Neural cell (in vitro differentiated cells): Measurements from ENCODE around the gene SMARCAD1. TPM values are rescaled to one million over a fixed set of nuclear protein-coding genes. Genes with fewer than 3 reads are reported as not detected.

Experiments
- H2AFZ ChIP-seq: fragments of 200-600, 300-800 bp; sonication (generic), shearing (Covaris generic); 2 replicates; pipeline ENCODE4 v1.6.0; 2014; ENCODE audit warnings: low read depth, mild to moderate bottlenecking, antibody characterized with exemption, low read length, moderate library complexity
- H3F3A ChIP-seq: fragments of 200-600 bp; shearing (Covaris generic); 2 replicates; pipeline ENCODE4 v1.6.1; 2016; ENCODE audit warnings: mild to moderate bottlenecking, moderate library complexity, mixed read lengths, antibody characterized with exemption, low read length; ENCODE audit not compliant: insufficient read depth, poor library complexity, severe bottlenecking
- H3K27ac ChIP-seq: fragments of 200-600, 300-800 bp; sonication (generic), shearing (Covaris generic); 2 replicates; pipeline ENCODE4 v1.5.1; 2014; ENCODE audit warnings: mild to moderate bottlenecking, low read length, moderate library complexity
- H3K27me3 ChIP-seq: fragments of 300-800, 200-600 bp; sonication (generic), shearing (Covaris generic); 2 replicates; pipeline ENCODE4 v1.6.0; 2014; ENCODE audit warnings: mild to moderate bottlenecking, low read depth, low read length, moderate library complexity; ENCODE audit not compliant: insufficient read depth
- H3K36me3 ChIP-seq: fragments of 300-800, 200-600 bp; sonication (generic), shearing (Covaris generic); 2 replicates; pipeline ENCODE4 v1.5.1; 2014; ENCODE audit warnings: mild to moderate bottlenecking, antibody characterized with exemption, low read length, moderate library complexity; ENCODE audit not compliant: insufficient read depth
- H3K4me2 ChIP-seq: fragments of 300-800, 200-600 bp; sonication (generic), shearing (Covaris generic); 2 replicates; pipeline ENCODE4 v1.6.0; 2014; ENCODE audit warnings: mild to moderate bottlenecking, low read length
- H3K4me3 ChIP-seq: fragments of 300-800, 200-600 bp; sonication (generic), shearing (Covaris generic); 2 replicates; pipeline ENCODE4 v1.5.1; 2014; ENCODE audit warnings: mild to moderate bottlenecking, low read length, moderate library complexity
- H3K79me2 ChIP-seq: fragments of 200-600 bp; shearing (Covaris generic); replicated peaks from 2 replicates; pipeline ENCODE4 v1.6.0; 2014; ENCODE audit warnings: mild to moderate bottlenecking, low read length, moderate library complexity; ENCODE audit not compliant: insufficient read depth
- H3K9ac ChIP-seq: fragments of 300-800, 200-600 bp; sonication (generic), shearing (Covaris generic); 2 replicates; pipeline ENCODE4 v1.6.1; 2016; ENCODE audit warnings: mild to moderate bottlenecking, low read length, mixed read lengths
- H3K9me2 ChIP-seq: fragments of 200-600 bp; shearing (Covaris generic); 2 replicates; pipeline ENCODE4 v1.6.1; 2016; ENCODE audit warnings: mild to moderate bottlenecking, low read length, mixed read lengths; ENCODE audit not compliant: insufficient read depth
- H3K9me3 ChIP-seq: fragments of 200-600, 300-800 bp; sonication (generic), shearing (Covaris generic); 2 replicates; pipeline ENCODE4 v1.6.1; 2016; ENCODE audit warnings: mild to moderate bottlenecking, mixed run types, low read length, moderate library complexity, mixed read lengths
- H4K20me1 ChIP-seq: fragments of 200-600 bp; shearing (Covaris generic); 2 replicates; pipeline ENCODE4 v1.6.1; 2016; ENCODE audit warnings: mild to moderate bottlenecking, mixed run types; ENCODE audit not compliant: insufficient read depth
- CTCF ChIP-seq: fragments of 450-650 bp; IDR thresholded peaks from 2 replicates; pipeline ENCODE4 v1.5.1; 2014; ENCODE audit warnings: antibody characterized with exemption, mild to moderate bottlenecking, moderate library complexity; ENCODE audit not compliant: poor library complexity, severe bottlenecking
- EP300 ChIP-seq: fragments of 450-650 bp; conservative IDR thresholded peaks from 2 replicates; pipeline ENCODE4 v1.6.1; 2014; ENCODE audit warnings: antibody characterized with exemption, mild to moderate bottlenecking, moderate library complexity; ENCODE audit not compliant: poor library complexity, severe bottlenecking
- EZH2 ChIP-seq: fragments of 200-600, 300-800 bp; shearing (Covaris generic), sonication (generic); IDR thresholded peaks from 2 replicates; pipeline ENCODE4 v1.6.1; 2014; ENCODE audit warnings: antibody characterized with exemption, low read length, borderline replicate concordance, mild to moderate bottlenecking; ENCODE audit not compliant: insufficient read depth, poor library complexity, severe bottlenecking
- MXI1 ChIP-seq: fragments of 450-650 bp; conservative IDR thresholded peaks from 2 replicates; pipeline ENCODE4 v1.6.1; 2014; ENCODE audit warnings: antibody characterized with exemption, mild to moderate bottlenecking; ENCODE audit not compliant: poor library complexity, severe bottlenecking
- POLR2AphosphoS5 ChIP-seq: IDR thresholded peaks from 2 replicates; pipeline ENCODE4 v1.6.1; 2012
- RAD21 ChIP-seq: fragments of 450-650 bp; conservative IDR thresholded peaks from 2 replicates; pipeline ENCODE4 v1.6.1; 2014; ENCODE audit warnings: antibody characterized with exemption, mild to moderate bottlenecking, moderate library complexity
- REST ChIP-seq: IDR thresholded peaks from 2 replicates; pipeline ENCODE4 v1.6.1; 2012; ENCODE audit warnings: borderline replicate concordance
- SMC3 ChIP-seq: fragments of 450-650 bp; conservative IDR thresholded peaks from 2 replicates; pipeline ENCODE4 v1.6.1; 2014; ENCODE audit warnings: antibody characterized with exemption, mild to moderate bottlenecking, moderate library complexity; ENCODE audit not compliant: poor library complexity
- TAF1 ChIP-seq: IDR thresholded peaks from 2 replicates; pipeline ENCODE4 v1.6.1; 2012; ENCODE audit warnings: low read depth
- polyA plus RNA-seq: library from polyadenylated mRNA; depleted of rRNA; stranded (reverse); fragments of >200 nt; gene quantifications from 2 replicates; pipeline ENCODE4 v1.2.3, GENCODE V29; 2014

Gene SMARCAD1
- polyA plus RNA-seq, 1 donor from 2014 or later, result 129 TPM

GRCh38 chr4:94221916-94222315, 14.3 kb downstream of the SMARCAD1 start:
- Histone ChIP-seq H3K79me2 (peaks cover 75% of the 10 kb centered on the region), H3K27me3 (no peaks in the 10 kb centered on the region), H3K9me3 (no peaks in the 10 kb centered on the region), H3K27ac (no peak overlapping the region), H3K4me2 (no peak overlapping the region), H2AFZ (no peak overlapping the region), H4K20me1 (no peaks in the 10 kb centered on the region), H3K9me2 (peaks cover 4% of the 10 kb centered on the region), H3K36me3 (peaks cover 6% of the 10 kb centered on the region), H3F3A (no peaks in the 10 kb centered on the region), H3K9ac (no peak overlapping the region), H3K4me3 (no peak overlapping the region)
- TF ChIP-seq CTCF (no peak), MXI1 (no peak), EP300 (no peak), POLR2AphosphoS5 (no peak), REST (no peak), RAD21 (no peak), EZH2 (no peak)

GRCh38 chr4:94225449-94225848, 17.8 kb downstream of the SMARCAD1 start:
- TF ChIP-seq EP300 (no peak), SMC3 (no peak), RAD21 (no peak), MXI1 (no peak), CTCF (no peak), TAF1 (no peak), POLR2AphosphoS5 (no peak), REST (no peak), EZH2 (no peak)
- H2AFZ ChIP-seq, result no peak overlapping the region
- H4K20me1 ChIP-seq, result no peaks in the 10 kb centered on the region
- H3K9me2 ChIP-seq, result peaks cover 4% of the 10 kb centered on the region
- H3K4me2 ChIP-seq, result no peak overlapping the region
- H3K4me3 ChIP-seq, result no peak overlapping the region
- no peaks in the 10 kb centered on the region for H3K9me3 ChIP-seq
- no peak overlapping the region for H3K9ac ChIP-seq
- no peaks in the 10 kb centered on the region for H3K27me3 ChIP-seq
- no peak overlapping the region for H3K27ac ChIP-seq
- peaks cover under 1% of the 10 kb centered on the region for H3K36me3 ChIP-seq
- H3K79me2 ChIP-seq, result peaks cover 54% of the 10 kb centered on the region
- no peaks in the 10 kb centered on the region for H3F3A ChIP-seq
